Measurements from ENCODE around the gene MTFR2. TPM values are rescaled to one million over a fixed set of nuclear protein-coding genes. Genes with fewer than 3 reads are reported as not detected.

Gene MTFR2
- total and polyA plus RNA-seq, 2 of the 13 experiments (the other 11 are each of a cell fraction or from before 2014, with no cell fraction given), result 6.7 to 10.7 TPM

- TF ChIP-seq ZNF574 (CRISPR knock-in tag; IDR thresholded peaks at IDR 0.05) (no peak), ZNF570 (CRISPR knock-in tag; IDR thresholded peaks at IDR 0.05; ENCODE audit: borderline replicate concordance) (no peak; the same call in 1 of the 2 replicates), KAT8 (CRISPR knock-in tag; IDR thresholded peaks at IDR 0.05) (no peak), KLF9 (CRISPR knock-in tag; IDR thresholded peaks at IDR 0.05; ENCODE audit: low read depth) (no peak), ZFX (CRISPR knock-in tag; IDR thresholded peaks at IDR 0.05; ENCODE audit: low read depth) (no peak), MBNL3 (CRISPR knock-in tag; conservative IDR thresholded peaks at IDR 0.05) (no peak), ZNF24 (IDR thresholded peaks at IDR 0.05) (0 out of 2 replicates have a peak, but pooled peaks have one; percentile 30), ELF4 (CRISPR knock-in tag; IDR thresholded peaks at IDR 0.05; ENCODE audit: borderline replicate concordance) (no peak), SALL2 (CRISPR knock-in tag; IDR thresholded peaks at IDR 0.05) (no peak), ZSCAN21 (CRISPR knock-in tag; IDR thresholded peaks at IDR 0.05; ENCODE audit: borderline replicate concordance) (0 out of 2 replicates have a peak, but pooled peaks have one; percentile 8), REPIN1 (CRISPR knock-in tag; IDR thresholded peaks at IDR 0.05; ENCODE audit: borderline replicate concordance, low read depth) (no peak; the same call in none of the 2 replicates), NCOA2 (CRISPR knock-in tag; IDR thresholded peaks at IDR 0.05) (0 out of 2 replicates have a peak, but pooled peaks have one; percentile 12), U2AF2 (IDR thresholded peaks at IDR 0.05; ENCODE audit: low read depth, low read length) (no peak), CAMTA2 (CRISPR knock-in tag; IDR thresholded peaks at IDR 0.05; ENCODE audit: borderline replicate concordance) (no peak; the same call in 1 of the 2 replicates), ZNF343 (CRISPR knock-in tag; IDR thresholded peaks at IDR 0.05) (no peak), TFDP1 (CRISPR knock-in tag; IDR thresholded peaks at IDR 0.05; ENCODE audit: borderline replicate concordance) (peak; percentile 10; the same call in 1 of the 2 replicates), ETV5 (CRISPR knock-in tag; IDR thresholded peaks at IDR 0.05; ENCODE audit: borderline replicate concordance) (peak; percentile 17; the same call in 1 of the 2 replicates), IRX3 (CRISPR knock-in tag; IDR thresholded peaks at IDR 0.05; ENCODE audit: borderline replicate concordance, low read depth) (0 out of 2 replicates have a peak, but pooled peaks have one; percentile 36), ISL2 (CRISPR knock-in tag; IDR thresholded peaks at IDR 0.05) (no peak), PAXIP1 (CRISPR knock-in tag; conservative IDR thresholded peaks at IDR 0.05) (0 out of 2 replicates have a peak, but pooled peaks have one; percentile 2), HOXA7 (CRISPR knock-in tag; IDR thresholded peaks at IDR 0.05) (no peak), ZNF792 (CRISPR knock-in tag; IDR thresholded peaks at IDR 0.05) (no peak), ZEB1 (IDR thresholded peaks at IDR 0.05; ENCODE audit: insufficient replicate concordance, low read depth) (no peak)
These were observed 38.6 kb upstream of the MTFR2 start (continued) for GRCh38 chr6:136288566-136289326.

Data from HepG2 (cell line).